Measurements from ENCODE around the gene KLB. TPM values are rescaled to one million over a fixed set of nuclear protein-coding genes. Genes with fewer than 3 reads are reported as not detected.
"Not testable (repeated sequence)": the region's sequence is repeated elsewhere in the genome, so short reads cannot be mapped to it uniquely, and the experiment has no call there.

The KLB gene
- polyA plus RNA-seq, 1 donor from 2014 or later, result not detected

DNA sequence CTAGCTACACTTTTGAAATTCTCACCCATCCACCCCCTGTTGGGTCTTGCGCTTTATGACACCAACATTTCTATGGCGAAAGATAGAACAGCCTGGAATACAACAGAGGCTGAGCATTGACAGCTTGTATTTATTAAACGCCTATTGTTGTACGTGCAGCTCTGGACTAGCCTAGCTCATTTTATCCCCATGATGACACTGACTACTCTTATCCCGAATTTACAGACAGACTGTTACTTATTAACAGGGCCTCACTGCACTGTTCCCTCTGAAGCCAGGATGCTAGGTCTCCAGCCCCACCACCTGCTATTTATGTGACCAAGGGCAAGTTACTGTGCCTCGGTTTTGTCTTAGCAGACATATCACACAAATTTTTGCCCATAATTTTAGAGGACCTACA lies 39.6 kb upstream of the KLB start:
- Histone ChIP-seq H2AFZ (ENCODE audit: low read depth, low read length) (no peak overlapping the region), H3K27ac (ENCODE audit: low read length) (no peak overlapping the region), H3F3A (ENCODE audit: insufficient read depth, low read length, poor library complexity, severe bottlenecking) (no peaks in the 10 kb centered on the region), H3K79me2 (replicated peaks; ENCODE audit: insufficient read depth, low read length) (peaks cover 37% of the 10 kb centered on the region), H3K4me2 (ENCODE audit: low read length) (no peak overlapping the region), H3K36me3 (ENCODE audit: insufficient read depth, low read length) (no peaks in the 10 kb centered on the region), H3K9me2 (ENCODE audit: insufficient read depth, low read length) (no peaks in the 10 kb centered on the region), H4K20me1 (ENCODE audit: insufficient read depth) (no peaks in the 10 kb centered on the region), H3K9ac (ENCODE audit: low read length) (no peak overlapping the region), H3K9me3 (ENCODE audit: low read length) (no peaks in the 10 kb centered on the region), H3K27me3 (ENCODE audit: insufficient read depth, low read depth, low read length) (no peaks in the 10 kb centered on the region), H3K4me3 (ENCODE audit: low read length) (no peak overlapping the region)
- TF ChIP-seq, protein P1, sequence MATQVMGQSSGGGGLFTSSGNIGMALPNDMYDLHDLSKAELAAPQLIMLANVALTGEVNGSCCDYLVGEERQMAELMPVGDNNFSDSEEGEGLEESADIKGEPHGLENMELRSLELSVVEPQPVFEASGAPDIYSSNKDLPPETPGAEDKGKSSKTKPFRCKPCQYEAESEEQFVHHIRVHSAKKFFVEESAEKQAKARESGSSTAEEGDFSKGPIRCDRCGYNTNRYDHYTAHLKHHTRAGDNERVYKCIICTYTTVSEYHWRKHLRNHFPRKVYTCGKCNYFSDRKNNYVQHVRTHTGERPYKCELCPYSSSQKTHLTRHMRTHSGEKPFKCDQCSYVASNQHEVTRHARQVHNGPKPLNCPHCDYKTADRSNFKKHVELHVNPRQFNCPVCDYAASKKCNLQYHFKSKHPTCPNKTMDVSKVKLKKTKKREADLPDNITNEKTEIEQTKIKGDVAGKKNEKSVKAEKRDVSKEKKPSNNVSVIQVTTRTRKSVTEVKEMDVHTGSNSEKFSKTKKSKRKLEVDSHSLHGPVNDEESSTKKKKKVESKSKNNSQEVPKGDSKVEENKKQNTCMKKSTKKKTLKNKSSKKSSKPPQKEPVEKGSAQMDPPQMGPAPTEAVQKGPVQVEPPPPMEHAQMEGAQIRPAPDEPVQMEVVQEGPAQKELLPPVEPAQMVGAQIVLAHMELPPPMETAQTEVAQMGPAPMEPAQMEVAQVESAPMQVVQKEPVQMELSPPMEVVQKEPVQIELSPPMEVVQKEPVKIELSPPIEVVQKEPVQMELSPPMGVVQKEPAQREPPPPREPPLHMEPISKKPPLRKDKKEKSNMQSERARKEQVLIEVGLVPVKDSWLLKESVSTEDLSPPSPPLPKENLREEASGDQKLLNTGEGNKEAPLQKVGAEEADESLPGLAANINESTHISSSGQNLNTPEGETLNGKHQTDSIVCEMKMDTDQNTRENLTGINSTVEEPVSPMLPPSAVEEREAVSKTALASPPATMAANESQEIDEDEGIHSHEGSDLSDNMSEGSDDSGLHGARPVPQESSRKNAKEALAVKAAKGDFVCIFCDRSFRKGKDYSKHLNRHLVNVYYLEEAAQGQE (IDR thresholded peaks at IDR 0.05; ENCODE audit: borderline replicate concordance), result no peak
- TF ChIP-seq, protein P2, sequence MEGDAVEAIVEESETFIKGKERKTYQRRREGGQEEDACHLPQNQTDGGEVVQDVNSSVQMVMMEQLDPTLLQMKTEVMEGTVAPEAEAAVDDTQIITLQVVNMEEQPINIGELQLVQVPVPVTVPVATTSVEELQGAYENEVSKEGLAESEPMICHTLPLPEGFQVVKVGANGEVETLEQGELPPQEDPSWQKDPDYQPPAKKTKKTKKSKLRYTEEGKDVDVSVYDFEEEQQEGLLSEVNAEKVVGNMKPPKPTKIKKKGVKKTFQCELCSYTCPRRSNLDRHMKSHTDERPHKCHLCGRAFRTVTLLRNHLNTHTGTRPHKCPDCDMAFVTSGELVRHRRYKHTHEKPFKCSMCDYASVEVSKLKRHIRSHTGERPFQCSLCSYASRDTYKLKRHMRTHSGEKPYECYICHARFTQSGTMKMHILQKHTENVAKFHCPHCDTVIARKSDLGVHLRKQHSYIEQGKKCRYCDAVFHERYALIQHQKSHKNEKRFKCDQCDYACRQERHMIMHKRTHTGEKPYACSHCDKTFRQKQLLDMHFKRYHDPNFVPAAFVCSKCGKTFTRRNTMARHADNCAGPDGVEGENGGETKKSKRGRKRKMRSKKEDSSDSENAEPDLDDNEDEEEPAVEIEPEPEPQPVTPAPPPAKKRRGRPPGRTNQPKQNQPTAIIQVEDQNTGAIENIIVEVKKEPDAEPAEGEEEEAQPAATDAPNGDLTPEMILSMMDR (IDR thresholded peaks at IDR 0.05; ENCODE audit: poor library complexity, severe bottlenecking), result no peak
- TF ChIP-seq EP300 (conservative IDR thresholded peaks at IDR 0.05; ENCODE audit: poor library complexity, severe bottlenecking) (no peak), SMC3 (conservative IDR thresholded peaks at IDR 0.05; ENCODE audit: poor library complexity) (no peak), EZH2 (IDR thresholded peaks at IDR 0.05; ENCODE audit: borderline replicate concordance, insufficient read depth, low read length, poor library complexity, severe bottlenecking) (no peak), MXI1 (conservative IDR thresholded peaks at IDR 0.05; ENCODE audit: poor library complexity, severe bottlenecking) (no peak), POLR2AphosphoS5 (IDR thresholded peaks at IDR 0.05) (no peak), TAF1 (IDR thresholded peaks at IDR 0.05; ENCODE audit: low read depth) (no peak), RAD21 (conservative IDR thresholded peaks at IDR 0.05) (no peak)

DNA sequence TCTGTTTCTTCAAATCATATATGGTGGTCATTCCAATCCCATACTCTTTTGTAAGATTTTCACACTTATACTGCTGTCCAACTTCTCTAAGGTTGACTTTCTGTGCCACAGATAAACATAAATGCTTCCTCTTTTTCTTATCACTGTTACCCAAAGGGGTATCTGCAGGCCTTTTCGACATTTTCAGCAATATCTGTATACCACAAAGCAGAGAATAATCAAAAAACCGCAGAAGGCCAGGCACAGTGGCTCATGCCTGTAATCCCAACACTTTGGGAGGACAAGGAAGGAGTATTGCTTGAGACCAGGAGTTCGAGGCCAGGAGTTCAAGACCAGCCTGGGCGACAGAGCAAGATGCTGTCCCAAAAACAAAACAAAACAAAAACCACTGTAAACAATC lies 37.4 kb upstream of the KLB start:
- Histone ChIP-seq H4K20me1 (ENCODE audit: insufficient read depth) (no peaks in the 10 kb centered on the region), H3K9me3 (ENCODE audit: low read length) (no peaks in the 10 kb centered on the region), H3K4me2 (ENCODE audit: low read length) (no peak overlapping the region), H3K9me2 (ENCODE audit: insufficient read depth, low read length) (no peaks in the 10 kb centered on the region), H2AFZ (ENCODE audit: low read depth, low read length) (no peak overlapping the region), H3K9ac (ENCODE audit: low read length) (no peak overlapping the region), H3K27ac (ENCODE audit: low read length) (no peak overlapping the region), H3F3A (ENCODE audit: insufficient read depth, low read length, poor library complexity, severe bottlenecking) (no peaks in the 10 kb centered on the region), H3K27me3 (ENCODE audit: insufficient read depth, low read depth, low read length) (no peaks in the 10 kb centered on the region), H3K36me3 (ENCODE audit: insufficient read depth, low read length) (no peaks in the 10 kb centered on the region), H3K4me3 (ENCODE audit: low read length) (no peak overlapping the region), H3K79me2 (replicated peaks; ENCODE audit: insufficient read depth, low read length) (peaks cover 18% of the 10 kb centered on the region)
- no peak for TF ChIP-seq MXI1 (conservative IDR thresholded peaks at IDR 0.05; ENCODE audit: poor library complexity, severe bottlenecking)
- TF ChIP-seq POLR2AphosphoS5 (IDR thresholded peaks at IDR 0.05), result no peak
- no peak for TF ChIP-seq RAD21 (conservative IDR thresholded peaks at IDR 0.05)
- no peak for TF ChIP-seq EP300 (conservative IDR thresholded peaks at IDR 0.05; ENCODE audit: poor library complexity, severe bottlenecking)
- TF ChIP-seq SMC3 (conservative IDR thresholded peaks at IDR 0.05; ENCODE audit: poor library complexity), result no peak
- TF ChIP-seq, protein P1 (IDR thresholded peaks at IDR 0.05; ENCODE audit: borderline replicate concordance), result no peak
- no peak for TF ChIP-seq EZH2 (IDR thresholded peaks at IDR 0.05; ENCODE audit: borderline replicate concordance, insufficient read depth, low read length, poor library complexity, severe bottlenecking)
- TF ChIP-seq, protein P2 (IDR thresholded peaks at IDR 0.05; ENCODE audit: poor library complexity, severe bottlenecking), result no peak

DNA sequence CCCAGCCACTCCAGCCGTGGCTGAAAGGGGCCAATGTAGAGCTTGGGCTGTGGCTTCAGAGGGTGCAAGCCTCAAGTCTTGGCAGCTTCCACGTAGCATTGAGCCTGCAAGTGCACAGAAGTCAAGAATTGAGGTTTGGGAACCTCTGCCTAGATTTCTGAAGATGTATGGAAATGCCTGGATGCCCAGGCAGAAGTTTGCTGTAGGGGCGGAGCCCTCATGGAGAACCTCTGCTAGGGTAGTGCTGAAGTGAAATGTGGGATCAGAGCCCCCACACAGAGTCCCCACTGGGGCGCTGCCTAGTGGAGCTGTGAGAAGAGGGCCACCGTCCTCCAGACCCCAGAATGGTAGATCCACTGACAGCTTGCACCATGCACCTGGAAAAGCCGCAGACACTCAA lies 35.5 kb upstream of the KLB start:
- H3K4me3 ChIP-seq (ENCODE audit: low read length); H3K9me2 ChIP-seq (ENCODE audit: insufficient read depth, low read length); H2AFZ ChIP-seq (ENCODE audit: low read depth, low read length); H3F3A ChIP-seq (ENCODE audit: insufficient read depth, low read length, poor library complexity, severe bottlenecking); H3K9ac ChIP-seq (ENCODE audit: low read length); H3K9me3 ChIP-seq (ENCODE audit: low read length); H4K20me1 ChIP-seq (ENCODE audit: insufficient read depth); H3K4me2 ChIP-seq (ENCODE audit: low read length); H3K36me3 ChIP-seq (ENCODE audit: insufficient read depth, low read length); H3K79me2 ChIP-seq (replicated peaks; ENCODE audit: insufficient read depth, low read length); H3K27ac ChIP-seq (ENCODE audit: low read length); H3K27me3 ChIP-seq (ENCODE audit: insufficient read depth, low read depth, low read length): not testable (repeated sequence)
